GM19452 (cell line): ENCODE measurements around the gene MRPL1.
A peak's percentile ranks its signal among the peaks of the same experiment; 100 is the strongest.
"Not testable (repeated sequence)": the region's sequence is repeated elsewhere in the genome, so short reads cannot be mapped to it uniquely, and the experiment has no call there.

Experiments used
- ATAC-seq: cut with Tn5 transposase; IDR thresholded peaks from one replicate; pipeline ENCODE4 v1.9.1; 2021; ENCODE audit not compliant: unreplicated experiment

Gene MRPL1

GRCh38 chr4:77849278-77849965 lies 13.2 kb upstream of the MRPL1 start:
- ATAC-seq, result no peak

GRCh38 chr4:77852892-77853495 lies 9.6 kb upstream of the MRPL1 start:
- peak; percentile 85 for ATAC-seq

GRCh38 chr4:77854431-77855111 lies 8.1 kb upstream of the MRPL1 start:
- ATAC-seq, result no peak

GRCh38 chr4:77856152-77856551 lies 6.5 kb upstream of the MRPL1 start:
- no peak for ATAC-seq

GRCh38 chr4:77859256-77859655 lies 3.4 kb upstream of the MRPL1 start:
- no peak for ATAC-seq

GRCh38 chr4:77861495-77861894 lies 1.1 kb upstream of the MRPL1 start:
- ATAC-seq, result no peak

GRCh38 chr4:77863341-77863740 lies 711 bp downstream of the MRPL1 start:
- not testable (repeated sequence) for ATAC-seq

DNA sequence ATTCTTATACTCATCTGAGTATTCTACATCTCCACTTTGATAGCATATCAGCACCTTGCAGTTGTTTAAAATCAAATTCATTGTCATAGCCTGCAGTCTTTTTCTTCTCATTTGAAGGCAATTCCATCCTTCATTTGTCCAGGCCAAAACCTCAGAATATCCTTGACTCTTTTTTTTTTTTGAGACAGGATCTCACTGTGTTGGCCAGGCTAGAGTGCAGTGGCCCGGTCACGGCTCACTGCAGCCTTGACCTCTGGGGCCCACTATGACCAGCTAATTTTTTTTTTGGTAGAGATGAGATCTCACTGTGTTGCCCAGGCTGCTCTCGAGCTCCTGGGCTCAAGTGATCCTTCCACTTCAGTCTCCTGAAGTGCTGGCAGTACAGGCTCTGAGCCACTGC lies 2.6 kb downstream of the MRPL1 start:
- ATAC-seq, result no peak

GRCh38 chr4:77872723-77873445 lies 10.3 kb downstream of the MRPL1 start:
- ATAC-seq, result no peak

DNA sequence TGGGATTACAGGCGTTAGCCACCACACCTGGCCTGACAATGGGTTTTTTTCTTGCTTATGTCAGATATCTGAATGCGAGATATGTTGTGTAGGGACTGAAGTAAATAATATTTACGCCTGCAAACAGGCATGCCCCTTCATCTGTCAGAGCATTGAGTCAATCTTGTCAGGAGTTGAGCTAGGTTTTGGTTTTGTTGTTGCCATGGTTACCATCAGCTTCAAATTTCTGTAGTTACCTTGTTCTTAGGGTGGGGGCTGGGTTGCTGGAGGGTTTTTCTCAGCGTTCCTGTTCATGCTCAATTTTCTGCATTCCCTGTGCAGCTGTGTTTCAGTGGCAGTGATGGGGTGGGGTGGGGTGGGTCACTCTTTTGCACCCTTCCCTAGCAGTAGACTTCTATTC lies 14.5 kb downstream of the MRPL1 start:
- no peak for ATAC-seq

GRCh38 chr4:77877771-77878565 lies 15.3 kb downstream of the MRPL1 start:
- ATAC-seq, result no peak

DNA sequence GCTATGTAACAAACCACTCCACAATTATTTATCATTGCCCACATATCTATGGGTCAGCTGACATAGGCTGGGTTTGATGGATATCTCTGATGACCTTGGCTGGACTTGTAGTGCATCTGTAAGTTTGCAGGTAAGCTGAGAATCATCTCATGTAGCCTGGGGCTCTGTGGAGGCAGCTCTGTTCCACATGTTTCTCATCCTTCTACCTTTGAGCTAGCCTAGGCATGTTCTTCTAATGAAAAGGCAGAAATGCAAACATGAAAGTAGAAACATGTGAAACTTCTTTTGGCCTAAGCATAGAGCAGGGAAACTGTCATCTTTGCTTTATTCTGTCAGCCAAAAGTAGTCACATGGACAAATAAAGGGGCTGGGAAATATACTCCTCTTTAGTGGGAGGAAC lies 18.2 kb downstream of the MRPL1 start:
- ATAC-seq, result no peak

DNA sequence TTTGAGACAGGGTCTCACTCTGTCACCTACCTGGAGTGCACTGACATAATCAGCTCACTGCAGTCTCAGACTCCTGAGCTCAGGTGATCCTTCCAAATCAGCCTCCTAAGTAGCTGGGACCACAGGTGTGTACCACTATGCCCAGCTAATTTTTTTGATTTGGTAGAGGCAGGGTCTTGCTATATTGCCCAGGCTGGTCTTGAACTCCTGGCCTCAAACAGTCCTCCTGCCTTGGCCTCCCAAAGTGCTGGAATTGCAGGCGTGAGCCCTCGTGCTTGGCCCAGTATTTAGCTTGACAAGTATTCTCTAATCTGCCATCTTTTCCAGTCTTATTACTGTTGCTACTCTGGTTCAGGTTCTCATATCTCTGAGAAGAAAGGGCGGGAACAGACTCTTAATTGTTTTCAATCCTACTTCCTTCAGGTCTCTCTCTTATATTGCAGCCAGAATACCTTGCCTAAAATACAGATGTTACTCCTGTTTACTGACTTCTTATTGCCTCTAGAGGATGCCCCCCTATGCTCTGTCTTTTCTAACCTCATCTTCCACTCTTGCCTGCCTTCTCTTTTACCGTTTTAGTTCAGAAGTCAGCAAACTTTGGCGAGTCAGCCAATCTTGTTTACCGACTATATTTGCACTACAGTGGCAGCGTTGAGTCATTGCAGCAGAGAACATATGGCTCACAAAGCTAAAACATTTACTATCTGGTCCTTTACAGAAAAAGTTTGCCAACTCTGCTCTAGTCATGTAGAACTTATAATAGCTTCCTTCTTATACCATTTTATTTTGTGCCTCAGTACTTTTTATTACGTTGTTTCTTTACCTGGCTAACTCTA lies 19.0 kb downstream of the MRPL1 start:
- no peak for ATAC-seq

GRCh38 chr4:77893451-77893850 lies 30.8 kb downstream of the MRPL1 start:
- peak; percentile 64 for ATAC-seq

- ATAC-seq, result no peak
Observed at GRCh38 chr4:77899607-77900006, 37.0 kb downstream of the MRPL1 start.

GRCh38 chr4:77903186-77903585 lies 40.6 kb downstream of the MRPL1 start:
- ATAC-seq, result no peak

DNA sequence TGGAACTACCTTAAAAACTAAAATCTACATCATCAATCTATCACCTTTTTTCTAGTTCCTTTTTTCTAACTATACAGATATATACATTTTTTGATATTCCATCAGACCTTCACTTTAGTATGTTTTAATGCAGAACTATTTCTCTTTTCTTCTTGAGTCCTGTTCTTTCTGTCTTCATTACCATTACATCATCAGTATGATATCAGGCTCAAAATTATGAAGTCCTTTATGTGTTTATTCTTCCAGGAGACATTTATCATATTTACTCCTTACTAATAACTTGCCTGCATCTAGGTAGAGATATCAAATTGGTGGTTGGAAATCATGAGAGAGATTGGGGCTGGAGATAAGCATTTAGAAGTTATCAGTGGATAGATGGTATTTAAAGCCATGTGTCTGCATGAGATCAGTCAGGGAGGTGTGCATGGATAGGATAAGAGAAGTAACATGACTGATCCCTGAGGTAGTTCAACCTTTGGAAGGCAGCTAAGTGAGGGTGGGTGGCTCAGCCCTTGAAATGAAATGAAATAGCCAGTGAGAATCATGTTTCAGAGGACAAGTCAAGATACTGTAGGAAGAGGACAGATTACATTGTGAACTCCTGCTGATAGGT lies 43.1 kb downstream of the MRPL1 start:
- ATAC-seq, result no peak

- ATAC-seq, result no peak
Observed at GRCh38 chr4:77910676-77911075, 48.0 kb downstream of the MRPL1 start.

DNA sequence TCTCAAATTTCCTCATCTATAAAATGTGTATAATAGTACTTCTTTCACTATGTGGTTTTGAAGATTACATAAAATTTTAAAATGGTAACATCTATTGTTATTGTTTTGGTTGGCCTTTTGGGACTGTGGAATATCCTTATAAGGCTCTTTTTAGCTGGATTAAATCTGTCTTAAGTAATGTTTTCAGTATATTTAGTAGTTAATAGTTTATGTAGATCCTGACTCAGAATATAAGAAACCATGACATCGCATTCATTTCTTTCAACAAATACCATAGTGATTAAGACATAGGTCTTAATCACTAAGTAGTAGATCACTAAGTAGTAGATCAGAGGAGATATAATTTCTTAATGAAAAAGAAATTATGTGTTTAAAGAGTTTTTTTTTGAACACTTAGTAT lies 48.5 kb downstream of the MRPL1 start:
- no peak for ATAC-seq
